ENCODE measurements around the gene PLET1. TPM values are rescaled to one million over a fixed set of nuclear protein-coding genes. Genes with fewer than 3 reads are reported as not detected.

Gene PLET1
- total RNA-seq = not detected
- under 1 TPM in 1 of 3 donors, not detected in 2; 0.60 TPM for polyA plus RNA-seq

GRCh38 chr11:112260490-112260889 lies at the start of gene PLET1:
TSS of gene PLET1 (minus strand) at chr11:112260860. CDS start at chr11:112260589, 271 bp downstream.
- intact Hi-C loops (cut with DNase I) = no loop called here
- peaks cover 0 to 6% (median 2%) of the 10 kb centered on the region in 4 donors for H3K4me1 ChIP-seq

GRCh38 chr11:112310419-112310818 lies 49.8 kb upstream of the PLET1 start:
- Histone ChIP-seq H3K4me1 (no peaks in the 10 kb centered on the region), H3K4me3 (no peak overlapping the region), H3K27ac (no peak overlapping the region), H3K36me3 (no peaks in the 10 kb centered on the region), H3K9me3 (no peaks in the 10 kb centered on the region), H3K27me3 (no peaks in the 10 kb centered on the region)
- TF ChIP-seq POLR2A (IDR thresholded peaks at IDR 0.05) = no peak
- no peak for TF ChIP-seq POLR2AphosphoS5 (IDR thresholded peaks at IDR 0.05)
- no peak for TF ChIP-seq EP300 (IDR thresholded peaks at IDR 0.05)
- TF ChIP-seq CTCF (IDR thresholded peaks at IDR 0.05) = no peak
- intact Hi-C loops (cut with DNase I) = no loop called here
- 39 to 57% methylated on average over 2 of the region's 2 CpGs for WGBS, 2 donors
- DNase-seq = no peak

More at GRCh38 chr11:112260490-112260889, at the start of gene PLET1:
- Histone ChIP-seq H3K27ac (no peak within 1 kb of the TSS), H3K9me3 (no peaks in the 10 kb centered on the region), H3K36me3 (no peaks in the 10 kb centered on the region), H3K4me3 (no peak within 1 kb of the TSS), H3K27me3 (no peaks in the 10 kb centered on the region)
- DNase-seq = no peak
- 97 to 98% methylated on average over 2 of the region's 2 CpGs for WGBS, 2 donors
- TF ChIP-seq POLR2A (IDR thresholded peaks at IDR 0.05) = no peak
- TF ChIP-seq POLR2AphosphoS5 (IDR thresholded peaks at IDR 0.05) = no peak
- TF ChIP-seq CTCF (IDR thresholded peaks at IDR 0.05) = no peak
- TF ChIP-seq EP300 (IDR thresholded peaks at IDR 0.05) = no peak

- peaks cover 0 to 2% (median 0%) of the 10 kb centered on the region in 4 donors for H3K4me1 ChIP-seq
- no peak overlapping the region for H3K4me3 ChIP-seq
- no peaks in the 10 kb centered on the region for H3K9me3 ChIP-seq
- DNase-seq = no peak
- WGBS, 2 donors = 91 to 93% methylated on average over 2 of the region's 2 CpGs
- intact Hi-C loops (cut with DNase I) = no loop called here
- no peaks in the 10 kb centered on the region for H3K27me3 ChIP-seq
- no peaks in the 10 kb centered on the region for H3K36me3 ChIP-seq
- H3K27ac ChIP-seq = no peak overlapping the region
- TF ChIP-seq POLR2A (IDR thresholded peaks at IDR 0.05) = no peak
- TF ChIP-seq POLR2AphosphoS5 (IDR thresholded peaks at IDR 0.05) = no peak
- TF ChIP-seq CTCF (IDR thresholded peaks at IDR 0.05) = no peak
- no peak for TF ChIP-seq EP300 (IDR thresholded peaks at IDR 0.05)
These were observed 48.0 kb upstream of the PLET1 start for GRCh38 chr11:112308651-112309050.

- H3K27ac ChIP-seq = no peak overlapping the region
- TF ChIP-seq CTCF (IDR thresholded peaks at IDR 0.05) = no peak
- no peak for TF ChIP-seq POLR2A (IDR thresholded peaks at IDR 0.05)
- no peak overlapping the region for H3K4me3 ChIP-seq
- H3K36me3 ChIP-seq = no peaks in the 10 kb centered on the region
- H3K9me3 ChIP-seq = no peaks in the 10 kb centered on the region
- intact Hi-C loops (cut with DNase I) = no loop called here
- peaks cover 0 to 12% (median 4%) of the 10 kb centered on the region in 4 donors for H3K4me1 ChIP-seq
- DNase-seq = no peak
- no peaks in the 10 kb centered on the region for H3K27me3 ChIP-seq
These were observed 47.0 kb upstream of the PLET1 start for GRCh38 chr11:112307616-112308015.

GRCh38 chr11:112306230-112306629 lies 45.6 kb upstream of the PLET1 start:
- Histone ChIP-seq H3K27ac (no peak overlapping the region), H3K4me3 (no peak overlapping the region), H3K4me1 (peaks cover 0 to 22% (median 15%) of the 10 kb centered on the region in 4 donors), H3K36me3 (no peaks in the 10 kb centered on the region), H3K27me3 (no peaks in the 10 kb centered on the region), H3K9me3 (no peaks in the 10 kb centered on the region)
- intact Hi-C loops (cut with DNase I) = no loop called here
- TF ChIP-seq POLR2AphosphoS5 (IDR thresholded peaks at IDR 0.05) (no peak), POLR2A (IDR thresholded peaks at IDR 0.05) (no peak), CTCF (IDR thresholded peaks at IDR 0.05) (no peak)
- DNase-seq = no peak
- 84 to 88% methylated on average over 1 of the region's 1 CpG for WGBS, 2 donors
